ENCODE data around the gene CRIP3. TPM values are rescaled to one million over a fixed set of nuclear protein-coding genes. Genes with fewer than 3 reads are reported as not detected.
"Not testable (repeated sequence)": the region's sequence is repeated elsewhere in the genome, so short reads cannot be mapped to it uniquely, and the experiment has no call there.

Gene CRIP3
- total RNA-seq, 2 donors from 2014 or later: 13.4 to 19.3 TPM

GRCh38 chr6:43303751-43304331 lies 4.8 kb downstream of the CRIP3 start:
- Histone ChIP-seq H3K36me3 (ENCODE audit: control insufficient read depth, insufficient read depth, low read length) (no peaks in the 10 kb centered on the region), H3K27ac (ENCODE audit: low read depth, low read length) (no peak overlapping the region), H3K4me1 (ENCODE audit: control insufficient read depth, insufficient read depth, low read length) (no peaks in the 10 kb centered on the region), H3K4me3 (ENCODE audit: low read length) (no peak overlapping the region), H3K27me3 (ENCODE audit: control insufficient read depth, insufficient read depth, low read length, poor library complexity, severe bottlenecking) (peaks cover 12% of the 10 kb centered on the region), H3K9ac (ENCODE audit: extremely low read depth, low read length, poor library complexity, severe bottlenecking) (no peak overlapping the region), H3K9me3 (ENCODE audit: control insufficient read depth, low read length) (no peaks in the 10 kb centered on the region)
- no peak for TF ChIP-seq CTCF (conservative IDR thresholded peaks at IDR 0.05)
- H3K27me3 Mint-ChIP-seq (ENCODE audit: insufficient read depth): peaks cover 13% of the 10 kb centered on the region
- no peaks in the 10 kb centered on the region for H3K36me3 Mint-ChIP-seq (ENCODE audit: low read depth)
- H3K4me1 Mint-ChIP-seq: peaks cover 3% of the 10 kb centered on the region
- 85 to 92% methylated on average over 4 to 8 of the region's 8 CpGs for WGBS, 2 experiments (ENCODE audit: insufficient coverage in 1 of 2, insufficient read length in 1 of 2)
- H3K9me3 Mint-ChIP-seq: no peaks in the 10 kb centered on the region
- no peak overlapping the region for H3K4me3 Mint-ChIP-seq
- no peak overlapping the region for H3K27ac Mint-ChIP-seq
- no peak for DNase-seq

DNA sequence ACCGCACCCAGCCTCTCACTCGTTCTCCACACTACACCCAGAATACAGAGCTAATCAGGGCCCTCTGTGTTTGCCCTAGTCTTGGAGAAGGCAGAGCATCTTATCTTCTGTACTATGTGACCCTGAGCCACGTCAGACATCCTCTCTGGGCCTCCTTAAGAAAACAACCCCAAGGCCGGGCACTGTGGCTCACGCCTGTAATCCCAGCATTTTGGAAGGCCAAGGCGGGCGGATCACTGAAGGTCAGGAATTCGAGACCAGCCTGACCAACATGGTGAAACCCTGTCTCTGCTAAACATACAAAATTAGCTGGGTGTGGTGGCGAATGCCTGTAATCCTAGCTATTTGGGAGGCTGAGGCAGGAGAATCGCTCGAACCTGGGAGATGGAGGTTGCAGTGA lies 5.6 kb downstream of the CRIP3 start:
- not testable (repeated sequence) for H3K27ac Mint-ChIP-seq; H3K4me1 Mint-ChIP-seq; H3K27me3 ChIP-seq (ENCODE audit: control insufficient read depth, insufficient read depth, low read length, poor library complexity, severe bottlenecking); H3K27ac ChIP-seq (ENCODE audit: low read depth, low read length); H3K36me3 ChIP-seq (ENCODE audit: control insufficient read depth, insufficient read depth, low read length); H3K9me3 ChIP-seq (ENCODE audit: control insufficient read depth, low read length); H3K4me1 ChIP-seq (ENCODE audit: control insufficient read depth, insufficient read depth, low read length); H3K9me3 Mint-ChIP-seq; H3K36me3 Mint-ChIP-seq (ENCODE audit: low read depth); H3K4me3 Mint-ChIP-seq; H3K4me3 ChIP-seq (ENCODE audit: low read length); H3K9ac ChIP-seq (ENCODE audit: extremely low read depth, low read length, poor library complexity, severe bottlenecking); H3K27me3 Mint-ChIP-seq (ENCODE audit: insufficient read depth); DNase-seq
- 92 to 100% methylated on average over 4 to 11 of the region's 11 CpGs for WGBS, 2 experiments (ENCODE audit: insufficient coverage in 1 of 2, insufficient read length in 1 of 2)

GRCh38 chr6:43302126-43302525 lies 6.5 kb downstream of the CRIP3 start:
- TF ChIP-seq CTCF (conservative IDR thresholded peaks at IDR 0.05): no peak
- Histone ChIP-seq H3K4me1 (ENCODE audit: control insufficient read depth, insufficient read depth, low read length) (peaks cover 3% of the 10 kb centered on the region), H3K27me3 (ENCODE audit: control insufficient read depth, insufficient read depth, low read length, poor library complexity, severe bottlenecking) (no peaks in the 10 kb centered on the region), H3K36me3 (ENCODE audit: control insufficient read depth, insufficient read depth, low read length) (no peaks in the 10 kb centered on the region), H3K4me3 (ENCODE audit: low read length) (no peak overlapping the region), H3K9me3 (ENCODE audit: control insufficient read depth, low read length) (no peaks in the 10 kb centered on the region), H3K27ac (ENCODE audit: low read depth, low read length) (no peak overlapping the region), H3K9ac (ENCODE audit: extremely low read depth, low read length, poor library complexity, severe bottlenecking) (no peak overlapping the region)
- Mint-ChIP-seq H3K27ac (no peak overlapping the region), H3K36me3 (ENCODE audit: low read depth) (no peaks in the 10 kb centered on the region), H3K9me3 (no peaks in the 10 kb centered on the region), H3K4me3 (no peak overlapping the region), H3K4me1 (peaks cover 2% of the 10 kb centered on the region), H3K27me3 (ENCODE audit: insufficient read depth) (peaks cover 8% of the 10 kb centered on the region)
- DNase-seq: no peak
- WGBS, 2 experiments (ENCODE audit: insufficient coverage in 1 of 2, insufficient read length in 1 of 2): 84 to 93% methylated on average over 4 to 19 of the region's 19 CpGs

Data from endodermal cell (in vitro differentiated cells).